Measurements from ENCODE around the gene NCKAP5. TPM values are rescaled to one million over a fixed set of nuclear protein-coding genes. Genes with fewer than 3 reads are reported as not detected.

NCKAP5 gene
- total RNA-seq, 1 donor from 2014 or later, result not detected

DNA sequence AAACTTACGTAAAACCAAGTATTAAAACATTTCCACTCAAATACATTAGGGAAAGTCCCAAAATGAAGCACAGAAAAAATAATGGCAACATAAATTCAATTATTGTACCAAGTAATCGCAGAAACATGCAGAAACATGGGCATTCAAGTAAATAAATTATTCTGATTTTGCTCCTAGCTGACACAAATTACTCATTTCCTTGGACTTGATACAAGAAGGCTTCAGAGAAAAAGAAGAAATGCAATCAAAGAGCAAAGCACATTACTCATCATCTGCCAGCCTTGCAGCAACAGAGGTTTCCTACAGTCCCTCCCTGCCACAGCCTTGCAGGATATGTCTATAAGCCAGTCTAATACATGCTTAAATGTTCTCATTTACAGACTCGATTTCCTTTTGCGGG is 458.5 kb downstream of the NCKAP5 start:
- intact Hi-C loops (cut with micrococcal nuclease), result no loop called here

DNA sequence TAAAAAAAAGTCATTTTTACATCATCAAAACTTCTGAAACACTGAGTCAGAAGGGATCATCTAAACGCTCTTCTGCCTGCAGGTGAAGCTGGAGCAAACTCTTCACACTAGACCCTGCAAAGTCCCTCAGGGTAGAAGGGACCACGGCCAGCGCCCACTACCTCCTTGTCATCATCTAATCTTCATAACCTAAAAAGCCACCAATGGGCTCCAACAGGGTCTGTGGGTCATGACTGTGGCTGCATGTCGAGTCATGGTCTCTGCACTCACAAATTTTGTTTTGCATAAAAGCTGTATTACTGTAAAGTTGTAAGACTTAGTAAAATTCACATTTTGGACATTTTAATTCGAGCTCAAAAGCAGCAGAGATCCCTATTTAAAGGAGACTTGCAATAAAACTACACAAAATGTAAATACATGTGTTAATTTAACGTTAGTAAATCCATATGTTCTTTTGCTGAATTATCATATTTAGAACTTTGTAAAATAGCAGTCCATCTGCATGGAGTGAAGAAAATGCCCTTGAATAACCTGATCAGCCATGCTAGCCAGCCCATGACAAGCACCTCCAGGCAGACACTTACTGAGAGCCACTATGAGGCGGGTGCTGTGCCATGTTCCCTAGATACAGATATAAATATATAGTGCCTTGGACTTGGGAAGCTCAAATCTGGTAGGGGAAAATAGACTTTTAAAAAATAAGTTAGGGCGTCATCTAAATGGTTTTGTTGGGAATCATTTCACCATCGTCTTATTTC is 461.0 kb downstream of the NCKAP5 start:
- intact Hi-C loops (cut with micrococcal nuclease), result no loop called here

DNA sequence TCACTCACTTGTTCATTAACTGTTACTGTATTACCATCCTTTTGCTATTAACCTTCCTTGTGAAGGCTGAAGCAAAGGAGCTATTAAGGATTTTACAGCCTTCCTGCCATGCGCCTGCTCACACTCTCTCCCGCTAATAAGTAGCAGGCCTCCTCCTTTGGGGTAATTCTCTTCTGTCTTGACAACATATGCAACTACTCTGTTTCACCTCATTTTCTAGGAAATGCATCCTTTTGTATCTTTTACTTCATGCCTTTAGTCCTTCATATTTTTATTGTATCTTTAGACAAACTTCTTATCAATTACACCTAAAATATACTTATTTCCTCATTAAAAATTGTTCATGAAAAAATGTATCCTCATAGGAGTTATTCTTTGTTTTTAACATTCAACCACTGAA is 463.4 kb downstream of the NCKAP5 start:
- intact Hi-C loops (cut with micrococcal nuclease), result no loop called here

DNA sequence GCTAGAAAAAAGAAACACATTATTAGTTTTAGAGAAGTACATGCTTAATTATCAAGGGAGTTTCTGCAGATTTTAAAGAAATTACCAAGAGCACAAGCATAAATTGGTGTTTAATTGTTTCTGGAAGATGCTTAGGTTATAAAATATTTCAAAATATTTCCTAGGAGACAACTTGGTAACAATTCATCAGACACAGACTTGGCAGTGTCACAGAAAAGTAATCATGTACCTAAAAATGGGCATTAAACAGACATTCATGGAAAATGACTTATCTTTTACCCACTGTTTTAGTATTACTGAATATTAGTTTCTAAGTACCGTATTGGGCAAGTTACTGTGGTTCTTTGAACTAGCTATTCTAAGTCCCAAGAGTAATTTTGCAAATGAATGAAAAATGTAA is 469.5 kb downstream of the NCKAP5 start:
- intact Hi-C loops (cut with micrococcal nuclease), result no loop called here

DNA sequence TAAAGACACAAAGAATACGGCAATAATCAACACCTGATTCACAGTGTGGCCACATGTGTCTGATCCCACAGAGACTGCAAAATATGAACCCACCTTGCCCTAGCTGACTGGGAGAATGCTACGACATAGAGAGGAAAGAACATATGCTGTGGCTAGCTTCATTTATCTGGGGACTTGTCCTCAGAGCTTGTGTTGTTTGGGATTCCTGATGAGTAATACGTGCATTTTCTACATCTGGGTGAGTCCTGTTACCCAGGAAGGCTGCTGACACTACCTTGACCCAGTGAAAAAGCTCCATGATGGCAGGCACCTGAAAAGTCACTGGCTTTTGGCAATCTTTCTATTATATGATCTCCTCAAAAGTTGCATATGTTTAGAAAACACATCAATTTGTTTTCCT is 470.6 kb downstream of the NCKAP5 start:
- intact Hi-C loops (cut with micrococcal nuclease), result no loop called here

DNA sequence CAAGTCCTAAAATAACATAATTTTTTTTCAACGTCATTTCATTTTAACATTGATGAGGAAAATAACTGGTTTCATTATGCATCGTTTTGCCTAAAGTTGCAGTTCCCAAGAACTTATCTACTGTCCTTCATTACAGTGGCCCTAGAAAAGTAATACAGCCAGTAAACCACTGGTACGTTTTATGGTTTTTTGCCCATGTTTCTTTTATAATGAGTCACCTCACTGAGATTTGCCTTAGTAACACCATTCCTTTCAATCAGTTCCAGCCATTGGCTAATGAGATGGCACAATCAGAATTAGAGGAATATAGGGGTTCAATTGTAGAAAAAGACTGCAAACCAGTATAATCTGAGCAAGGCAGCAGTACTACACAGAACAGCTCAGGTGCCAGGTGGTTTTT is 475.7 kb downstream of the NCKAP5 start:
- intact Hi-C loops (cut with micrococcal nuclease), result no loop called here

DNA sequence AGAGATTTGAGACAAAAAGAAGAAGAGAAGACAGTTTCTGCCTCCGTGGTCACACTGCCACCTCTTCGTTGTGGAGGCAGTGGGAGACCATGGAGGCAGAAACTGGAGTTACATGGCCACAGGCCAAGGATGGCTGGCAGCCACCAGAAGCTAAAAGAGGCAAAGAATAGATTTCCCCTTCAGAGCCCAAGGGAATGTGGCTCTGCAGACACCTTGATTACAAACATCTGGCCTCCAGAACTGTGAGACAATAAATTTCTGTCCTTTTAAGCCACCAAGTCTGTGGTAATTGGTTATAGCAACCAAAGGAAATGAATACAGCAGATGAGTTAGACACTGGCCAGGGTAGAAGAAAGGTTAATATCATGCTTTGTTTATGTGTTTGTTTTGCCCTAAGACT is 477.9 kb downstream of the NCKAP5 start:
- intact Hi-C loops (cut with micrococcal nuclease), result no loop called here

DNA sequence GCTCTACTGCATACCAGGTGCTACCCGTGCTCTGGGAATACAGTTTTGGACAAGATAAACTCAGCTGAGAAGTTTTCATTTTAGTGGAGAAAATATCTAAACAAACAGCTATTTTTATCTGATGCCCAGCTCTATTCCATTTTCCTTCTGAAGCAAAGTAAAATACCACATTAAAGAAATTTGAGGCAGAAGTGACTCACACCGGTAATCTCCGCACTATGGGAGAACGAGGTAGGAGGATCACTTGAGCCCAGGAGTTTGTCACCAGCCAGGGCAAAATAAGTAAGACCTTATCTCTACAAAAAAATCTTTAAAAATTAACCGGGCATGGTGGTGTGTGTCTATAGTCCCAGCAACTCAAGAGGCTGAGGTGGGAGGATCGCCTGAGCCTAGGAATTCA is 482.1 kb downstream of the NCKAP5 start:
- intact Hi-C loops (cut with micrococcal nuclease), result no loop called here

DNA sequence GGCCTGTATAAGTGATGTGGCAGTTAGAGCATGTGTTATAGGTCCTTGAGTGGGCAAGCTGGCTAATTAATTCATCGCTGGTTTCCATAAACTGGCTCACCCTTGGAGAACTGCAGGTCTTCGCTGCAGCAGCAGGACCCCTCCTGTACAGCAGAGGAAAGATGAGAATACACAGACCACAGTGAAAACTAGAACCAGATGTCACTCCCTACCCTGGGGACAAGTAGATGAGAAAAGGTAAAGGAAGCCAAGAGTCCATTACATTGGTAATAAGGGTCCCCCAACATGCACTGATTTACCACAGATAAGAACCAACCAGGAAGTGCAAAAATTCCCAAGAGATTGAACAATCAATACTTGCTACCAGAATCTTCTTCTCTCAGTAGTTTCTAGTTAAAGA is 482.6 kb downstream of the NCKAP5 start:
- intact Hi-C loops (cut with micrococcal nuclease), result no loop called here

DNA sequence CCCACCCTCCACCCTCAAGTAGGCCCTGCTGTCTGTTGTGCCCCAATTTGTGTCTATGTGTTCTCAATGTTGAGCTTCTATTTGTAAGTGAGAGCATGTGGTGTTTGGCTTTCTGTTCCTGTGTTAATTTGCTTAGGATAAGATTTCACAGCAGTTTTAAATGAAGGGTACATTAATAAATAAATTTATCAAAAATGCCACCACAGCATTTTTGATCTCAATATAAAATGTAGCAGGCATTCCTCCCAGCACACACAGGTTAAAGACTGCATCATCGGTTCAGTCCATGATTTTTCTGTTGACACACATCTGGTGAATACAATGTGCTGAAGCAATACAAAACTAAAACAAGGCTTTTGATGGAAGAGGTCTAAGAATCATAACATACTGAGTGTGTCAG is 486.2 kb downstream of the NCKAP5 start:
- intact Hi-C loops (cut with micrococcal nuclease), result no loop called here

DNA sequence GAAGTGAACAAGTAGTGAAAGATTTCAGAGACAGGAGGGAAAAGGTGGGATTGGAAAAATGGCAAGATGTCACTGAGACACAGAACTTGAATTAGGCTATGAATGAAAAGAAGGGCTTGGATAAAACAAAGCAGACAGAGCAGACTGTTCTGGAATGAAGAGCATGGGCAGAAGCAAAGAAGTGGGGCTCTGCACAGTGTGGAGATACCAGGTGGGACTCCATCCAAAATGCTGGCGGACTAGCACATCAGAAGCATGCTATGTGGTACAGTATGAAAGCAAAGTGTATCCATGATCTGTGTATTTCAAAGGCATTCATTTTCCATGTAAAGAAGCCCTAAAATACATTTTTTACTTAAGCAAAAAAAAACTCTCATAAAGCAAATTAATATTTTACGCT is 487.4 kb downstream of the NCKAP5 start:
- intact Hi-C loops (cut with micrococcal nuclease), result no loop called here

DNA sequence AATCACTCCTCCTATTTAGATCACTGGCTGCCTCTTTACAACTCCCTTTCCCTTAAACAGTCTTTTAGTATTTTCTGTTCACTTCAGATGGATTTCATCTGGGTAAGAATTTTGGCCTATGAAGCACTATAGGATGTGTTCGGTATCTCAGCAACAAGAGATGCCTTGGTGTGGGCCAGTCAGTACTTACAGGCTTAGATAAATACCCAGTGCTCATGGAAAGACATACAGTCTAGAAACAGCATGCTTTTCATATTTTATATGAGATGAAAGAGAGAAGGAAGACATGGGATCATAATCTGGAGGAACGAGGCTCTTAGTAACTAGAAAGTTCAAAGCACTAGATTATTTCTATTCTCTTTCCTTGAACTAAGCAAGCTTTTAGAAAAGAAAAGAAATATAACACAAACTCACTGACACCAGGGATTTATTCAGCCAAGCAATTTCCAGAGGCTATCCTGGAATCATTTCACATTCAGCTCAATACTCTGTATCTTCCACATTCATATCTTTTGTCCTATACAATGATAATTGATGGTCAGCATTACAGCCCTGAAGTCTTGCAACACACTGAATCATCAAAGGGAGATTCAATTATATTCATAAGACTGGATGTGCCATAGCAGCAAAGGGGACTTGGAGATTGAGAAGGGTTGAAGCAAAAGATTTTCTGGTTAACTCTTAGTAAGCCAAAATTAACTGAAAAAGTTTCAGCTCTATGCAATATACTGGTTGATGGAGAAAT is 489.4 kb downstream of the NCKAP5 start:
- intact Hi-C loops (cut with micrococcal nuclease), result no loop called here

DNA sequence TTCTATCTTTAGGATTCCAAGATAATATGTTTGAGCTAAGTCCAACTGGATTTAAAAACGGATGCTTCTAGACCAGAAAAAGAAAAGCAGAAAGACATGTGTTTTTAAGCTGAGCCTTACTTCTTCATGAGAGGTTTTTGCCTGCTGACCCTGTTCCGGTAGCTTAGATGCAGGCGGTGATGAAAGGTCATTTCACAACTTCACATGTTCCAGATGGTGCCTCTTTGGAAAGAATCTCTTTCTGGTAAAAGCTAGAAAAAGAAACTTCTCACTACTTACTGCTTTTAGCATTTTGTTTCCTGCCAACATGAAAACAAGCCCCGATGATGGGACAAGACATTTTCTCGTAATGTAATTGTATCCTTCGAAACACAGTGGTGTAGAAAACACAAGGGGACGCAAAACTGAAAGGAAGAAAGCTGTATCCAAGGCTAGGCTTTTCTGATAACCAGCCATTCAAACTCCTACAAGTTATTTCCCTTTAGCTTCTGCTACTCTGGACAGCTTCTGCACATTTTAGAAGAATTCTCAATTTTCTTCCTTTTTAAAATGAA is 490.9 kb downstream of the NCKAP5 start:
- intact Hi-C loops (cut with micrococcal nuclease), result no loop called here

DNA sequence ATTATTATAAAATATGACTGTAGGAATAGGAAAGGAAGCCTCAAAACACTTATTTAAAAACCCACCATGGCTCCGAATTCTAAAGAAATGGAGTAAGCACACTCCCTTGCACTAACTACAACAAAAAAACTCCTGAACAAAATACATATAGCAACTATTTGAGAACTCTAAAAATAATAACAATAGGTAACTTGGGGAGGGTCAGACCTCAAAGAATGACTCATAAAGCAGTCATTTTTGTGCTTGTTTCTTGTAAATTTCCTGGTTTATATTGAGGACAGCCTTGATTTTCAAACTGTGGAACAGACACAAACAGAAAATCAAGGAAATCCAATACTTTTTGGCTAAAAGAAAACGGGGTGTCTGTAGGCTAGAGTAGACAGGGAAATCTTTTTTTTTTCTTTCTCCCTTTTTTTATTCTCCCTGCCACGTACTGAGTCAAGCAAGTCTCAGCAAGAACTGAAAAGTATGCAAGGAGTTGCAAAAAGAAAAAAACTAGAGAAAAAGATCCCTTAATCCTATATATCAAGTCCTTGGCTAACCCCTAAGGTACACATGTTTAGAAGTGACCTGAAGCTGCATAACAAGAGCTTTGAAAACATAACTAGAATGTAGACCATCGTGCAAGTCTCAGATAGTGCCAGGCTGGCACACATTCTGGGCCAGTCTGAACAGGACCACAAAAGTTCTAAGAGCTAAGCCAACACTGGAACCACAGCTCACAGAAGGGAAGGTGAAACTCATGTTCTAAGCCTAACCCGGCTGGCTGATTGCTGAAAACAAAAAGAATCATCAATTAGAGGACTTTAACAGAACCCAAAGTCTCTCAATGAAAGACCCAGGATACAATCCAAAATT is 495.2 kb downstream of the NCKAP5 start:
- intact Hi-C loops (cut with micrococcal nuclease), result no loop called here

DNA sequence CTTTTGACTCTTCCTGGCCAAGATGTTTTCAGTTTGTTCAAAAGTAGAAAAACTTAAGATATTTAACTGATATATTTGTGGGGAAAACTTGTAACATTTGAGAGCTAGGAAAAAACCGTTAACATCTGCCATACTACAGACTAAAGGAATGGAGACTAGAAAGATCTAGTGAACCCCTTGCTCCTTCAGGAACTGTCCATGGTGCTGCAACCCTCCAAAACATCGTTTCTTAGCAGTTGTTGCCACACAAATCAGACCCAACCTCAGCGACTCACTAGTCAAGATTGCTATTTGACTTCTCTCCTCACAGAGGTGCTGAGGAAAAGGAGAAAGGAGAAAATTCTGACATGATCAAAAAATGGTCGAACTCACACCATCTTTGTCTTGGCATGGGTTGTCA is 504.5 kb downstream of the NCKAP5 start:
- intact Hi-C loops (cut with micrococcal nuclease), result no loop called here

DNA sequence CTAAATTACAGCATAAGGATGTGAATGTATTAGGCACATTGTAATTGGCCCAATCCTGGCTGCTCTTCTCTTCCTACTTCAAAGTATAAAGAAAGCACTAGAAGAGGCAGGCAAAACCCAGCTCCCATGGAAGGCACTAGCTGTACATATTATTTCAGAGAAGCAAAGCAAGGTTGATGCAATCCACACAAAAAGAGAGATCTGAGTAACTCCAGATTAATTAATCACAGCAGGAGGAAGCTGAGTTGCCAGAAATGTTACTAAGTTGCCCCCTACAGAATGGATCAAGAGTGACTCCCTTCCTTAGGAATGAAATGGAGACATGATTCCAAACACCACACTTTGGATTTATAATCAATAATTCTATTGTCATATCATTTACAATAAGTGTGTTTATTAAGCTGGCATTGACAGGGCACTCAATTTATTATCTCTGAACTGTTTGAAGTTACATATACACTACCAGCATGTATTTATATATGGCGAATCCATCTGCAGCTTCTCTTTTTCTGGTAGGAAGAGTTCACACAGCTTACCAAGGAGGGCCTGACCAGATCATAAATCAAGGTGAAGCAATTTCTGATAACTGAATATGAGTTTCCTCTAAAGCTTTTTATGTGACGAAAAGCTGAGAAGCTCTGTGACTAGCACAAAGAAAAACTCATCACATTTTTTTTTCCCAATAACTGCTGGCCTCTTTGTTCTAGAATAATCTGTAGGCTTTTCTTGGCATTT is 505.2 kb downstream of the NCKAP5 start:
- intact Hi-C loops (cut with micrococcal nuclease), result no loop called here

DNA sequence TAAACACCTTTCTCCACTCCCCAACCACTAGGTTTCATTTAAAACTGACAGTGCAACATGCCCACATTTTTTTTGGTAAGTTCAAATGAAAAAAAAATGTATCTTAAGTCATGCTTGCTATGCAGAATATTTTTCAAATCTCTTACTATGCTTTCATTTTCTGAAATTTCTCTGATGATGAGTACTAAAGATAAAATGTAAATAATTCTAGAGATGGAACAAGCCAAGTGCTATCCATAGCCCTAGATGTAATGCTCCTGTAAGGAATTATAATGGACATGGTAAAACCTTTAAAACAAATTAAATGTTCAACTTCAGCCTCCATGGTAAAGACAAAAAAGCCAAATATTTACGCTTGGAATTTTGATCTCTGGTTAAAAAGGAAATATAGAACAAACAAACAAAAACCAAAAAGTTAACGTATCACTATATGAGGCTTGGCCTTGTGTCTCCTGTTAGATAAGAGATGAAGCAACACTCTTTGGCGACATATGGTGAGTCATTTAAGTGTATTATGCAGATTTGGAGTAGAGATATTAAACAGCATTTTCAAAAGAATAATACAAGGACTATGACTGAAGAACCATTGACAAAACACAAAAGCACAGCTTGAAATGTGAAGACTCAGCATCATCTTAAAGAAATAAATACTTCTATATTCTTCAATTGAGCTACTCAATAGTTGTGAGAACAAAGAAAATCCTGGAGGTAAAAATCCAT is 506.2 kb downstream of the NCKAP5 start:
- intact Hi-C loops (cut with micrococcal nuclease), result no loop called here

DNA sequence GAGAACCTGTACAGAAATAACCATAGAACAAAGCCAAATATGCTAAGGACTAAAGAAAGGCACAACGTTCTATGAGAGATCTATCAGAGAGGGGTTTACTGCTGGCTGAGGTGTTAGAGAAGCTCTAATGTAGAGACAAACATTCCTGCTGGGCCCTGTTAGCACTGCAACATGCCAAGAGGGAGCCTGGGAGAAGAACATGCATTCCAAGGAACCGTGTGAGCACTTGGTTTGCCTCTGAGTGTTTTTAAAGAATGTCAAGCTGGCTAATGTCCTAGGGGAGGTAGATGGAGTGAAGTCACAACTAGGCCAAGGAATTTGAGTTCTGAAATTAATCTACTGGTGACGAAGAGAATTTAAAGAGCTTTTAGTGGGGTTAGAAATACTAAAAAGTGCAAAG is 514.0 kb downstream of the NCKAP5 start:
- intact Hi-C loops (cut with micrococcal nuclease), result loop anchor here (1.0 kb wide), 1 partner anchor 44 kb away; no protein-coding TSS in a partner anchor

DNA sequence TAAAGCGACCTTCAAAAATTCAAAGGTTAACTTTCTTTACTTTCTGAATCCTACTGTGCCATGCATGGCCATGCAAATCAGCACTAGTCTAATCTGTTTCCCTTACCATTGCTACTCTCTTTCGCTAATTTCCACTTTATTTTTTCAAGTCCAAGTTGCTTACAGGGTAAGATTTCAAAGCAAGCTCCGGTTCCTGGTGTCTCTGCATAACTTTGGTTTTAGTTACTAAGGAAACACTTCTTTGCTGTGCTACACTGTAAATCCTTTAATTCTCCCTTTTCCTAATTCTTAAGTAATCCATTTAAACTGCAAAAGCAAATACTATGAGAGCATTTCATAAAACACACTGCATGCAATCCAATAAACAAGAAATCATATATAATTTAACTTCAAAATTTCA is 514.7 kb downstream of the NCKAP5 start:
- intact Hi-C loops (cut with micrococcal nuclease), result no loop called here

DNA sequence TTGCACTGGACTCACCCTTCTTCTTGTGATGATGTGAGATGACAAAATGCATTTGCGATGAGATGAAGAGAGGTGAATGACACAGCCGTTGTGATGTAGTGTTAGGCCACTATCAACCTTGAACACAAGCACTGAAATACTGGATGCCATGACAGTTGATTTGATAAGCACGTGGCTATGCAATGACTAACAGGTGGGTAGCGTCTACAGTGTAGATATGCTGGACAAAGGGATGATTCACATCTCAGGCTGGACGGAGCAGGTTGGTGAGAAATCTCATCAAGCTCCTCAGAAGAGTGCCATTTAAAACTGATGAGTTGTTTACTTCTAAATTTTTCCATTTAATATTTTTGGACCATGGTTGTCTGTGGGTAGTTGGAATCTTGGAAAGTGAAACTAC is 522.5 kb downstream of the NCKAP5 start:
- intact Hi-C loops (cut with micrococcal nuclease), result no loop called here

Measured in T-helper 1 cell treated with Interleukin-12 subunit alpha and Interleukin-12 subunit beta and Interleukin-4 antibody, amounts not matched to agents 30 ng/mL and 1 ng/mL, for 36 hours (primary cell).